Neutrophil (primary cell): Measurements from ENCODE around the gene SORCS2.

Experiments used
- H3K27ac ChIP-seq: fragments of 200-600 bp; sonication (generic); 2 replicates; pipeline ENCODE4 v1.5.1; 2016; ENCODE audit warnings: mild to moderate bottlenecking, moderate library complexity
- H3K27me3 ChIP-seq: fragments of 200-600 bp; sonication (generic); 2 replicates; pipeline ENCODE4 v1.6.0; 2016; ENCODE audit warnings: mild to moderate bottlenecking
- H3K36me3 ChIP-seq: fragments of 200-600 bp; sonication (generic); 2 replicates; pipeline ENCODE4 v1.5.1; 2017
- H3K4me1 ChIP-seq, 2 experiments: fragments of 200-600 bp in 1 of 2; sonication (generic) in 1 of 2; 1 replicate in 1 of 2; 2 replicates in 1 of 2; pipeline versions ENCODE4 v1.5.1 to v1.6.1; 2013 to 2016; ENCODE audit warnings: low read depth in 1 of 2, low read length in 1 of 2, mild to moderate bottlenecking in 1 of 2, moderate library complexity in 1 of 2; ENCODE audit not compliant: control insufficient read depth in 1 of 2, insufficient read depth in 1 of 2
- H3K4me3 ChIP-seq, 2 experiments: fragments of 200-600 bp in 1 of 2; sonication (generic) in 1 of 2; 1 replicate in 1 of 2; 2 replicates in 1 of 2; pipeline ENCODE4 v1.5.1; 2013 to 2016; ENCODE audit warnings: low read depth in 1 of 2, low read length in 1 of 2, mild to moderate bottlenecking in 1 of 2, moderate library complexity in 1 of 2
- H3K9me3 ChIP-seq: fragments of 200-600 bp; sonication (generic); 2 replicates; pipeline ENCODE4 v1.5.1; 2016
- TF ChIP-seq, protein P1 (sequence below): fragments of 200-600 bp; sonication (generic); IDR thresholded peaks from 2 replicates; pipeline ENCODE4 v1.5.1; 2016; ENCODE audit warnings: antibody characterized with exemption

SORCS2 gene

DNA sequence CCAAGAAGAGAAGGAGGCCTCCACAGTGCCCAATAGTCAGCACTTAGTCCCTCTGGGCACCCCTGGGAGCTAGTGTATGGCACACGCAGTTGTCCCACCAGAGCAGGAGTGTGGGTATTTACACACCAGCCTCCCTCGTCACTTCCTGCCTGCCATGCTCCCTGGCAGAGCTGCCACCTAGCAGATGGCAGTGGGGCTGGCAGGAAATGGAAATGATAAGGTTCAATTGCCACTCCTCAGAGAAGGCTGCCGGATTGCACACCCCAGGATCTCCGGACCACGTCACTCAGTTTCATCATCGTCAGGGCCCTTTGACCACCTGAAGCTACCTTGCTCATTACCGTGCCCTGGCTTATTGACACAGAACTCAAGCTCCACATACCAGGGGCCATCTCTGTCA lies 415.7 kb downstream of the SORCS2 start:
- no peaks in the 10 kb centered on the region for H3K9me3 ChIP-seq
- H3K4me1 ChIP-seq = no peaks in the 10 kb centered on the region

DNA sequence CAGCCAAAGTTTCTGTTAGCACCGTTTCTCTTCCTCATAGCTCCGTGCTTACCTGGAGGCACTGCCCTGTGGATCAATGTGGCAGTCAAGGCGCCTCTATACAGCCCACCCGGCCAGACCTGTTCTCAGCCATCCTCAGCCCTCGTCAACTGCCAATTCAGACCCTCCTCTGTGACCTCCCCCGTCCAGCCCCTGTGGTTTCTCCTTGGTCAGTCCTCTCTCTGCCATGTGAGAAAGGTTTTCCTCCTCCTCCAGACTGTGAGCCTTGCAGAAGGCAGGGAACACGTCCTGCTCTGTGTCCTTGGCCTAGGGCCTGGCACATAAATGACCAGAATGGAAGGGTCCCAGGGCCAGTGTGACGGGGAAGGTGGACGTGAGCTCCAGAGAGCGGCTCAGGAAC lies 417.0 kb downstream of the SORCS2 start:
- Histone ChIP-seq H3K36me3 (no peaks in the 10 kb centered on the region), H3K9me3 (no peaks in the 10 kb centered on the region), H3K4me3 (no peak overlapping the region), H3K27me3 (no peaks in the 10 kb centered on the region), H3K27ac (no peak overlapping the region), H3K4me1 (no peaks in the 10 kb centered on the region)
- TF ChIP-seq, protein P1, sequence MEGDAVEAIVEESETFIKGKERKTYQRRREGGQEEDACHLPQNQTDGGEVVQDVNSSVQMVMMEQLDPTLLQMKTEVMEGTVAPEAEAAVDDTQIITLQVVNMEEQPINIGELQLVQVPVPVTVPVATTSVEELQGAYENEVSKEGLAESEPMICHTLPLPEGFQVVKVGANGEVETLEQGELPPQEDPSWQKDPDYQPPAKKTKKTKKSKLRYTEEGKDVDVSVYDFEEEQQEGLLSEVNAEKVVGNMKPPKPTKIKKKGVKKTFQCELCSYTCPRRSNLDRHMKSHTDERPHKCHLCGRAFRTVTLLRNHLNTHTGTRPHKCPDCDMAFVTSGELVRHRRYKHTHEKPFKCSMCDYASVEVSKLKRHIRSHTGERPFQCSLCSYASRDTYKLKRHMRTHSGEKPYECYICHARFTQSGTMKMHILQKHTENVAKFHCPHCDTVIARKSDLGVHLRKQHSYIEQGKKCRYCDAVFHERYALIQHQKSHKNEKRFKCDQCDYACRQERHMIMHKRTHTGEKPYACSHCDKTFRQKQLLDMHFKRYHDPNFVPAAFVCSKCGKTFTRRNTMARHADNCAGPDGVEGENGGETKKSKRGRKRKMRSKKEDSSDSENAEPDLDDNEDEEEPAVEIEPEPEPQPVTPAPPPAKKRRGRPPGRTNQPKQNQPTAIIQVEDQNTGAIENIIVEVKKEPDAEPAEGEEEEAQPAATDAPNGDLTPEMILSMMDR = no peak

More for the DNA sequence above, 415.7 kb downstream of the SORCS2 start:
- TF ChIP-seq, protein P1 = no peak
- no peak overlapping the region for H3K4me3 ChIP-seq
- H3K27me3 ChIP-seq = no peaks in the 10 kb centered on the region
- H3K36me3 ChIP-seq = no peaks in the 10 kb centered on the region
- H3K27ac ChIP-seq = no peak overlapping the region

DNA sequence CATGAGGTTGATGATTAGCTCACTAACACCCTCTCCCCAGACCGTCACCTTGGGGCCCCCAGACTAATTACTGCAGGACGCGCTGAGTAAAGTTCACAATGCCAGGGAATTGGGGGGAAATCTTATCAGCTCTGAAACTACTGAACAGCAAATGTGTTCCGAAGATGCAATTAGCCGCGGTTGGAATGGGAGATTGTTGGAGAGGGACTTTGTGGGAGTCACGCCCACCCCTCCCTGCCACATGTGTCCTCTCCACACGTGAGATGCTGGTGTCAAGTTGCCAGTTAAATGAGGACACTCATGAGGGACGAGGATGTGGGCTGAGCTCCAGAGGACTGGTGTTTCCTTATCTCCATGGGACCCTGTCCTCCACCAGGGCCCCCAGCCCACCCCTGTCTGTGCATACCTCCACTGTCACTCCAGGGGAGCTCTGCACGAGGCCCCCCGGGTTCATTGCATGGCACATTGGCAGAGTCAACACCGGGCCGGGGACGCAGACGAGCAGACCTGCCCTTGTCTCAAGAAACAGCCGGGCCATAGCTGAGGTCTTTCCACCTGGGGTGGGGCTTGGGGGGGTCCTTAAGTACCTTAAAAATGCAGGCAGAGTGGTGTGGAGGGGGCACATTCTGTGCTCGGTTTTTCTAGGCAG lies 417.8 kb downstream of the SORCS2 start:
- Histone ChIP-seq H3K27me3 (no peaks in the 10 kb centered on the region), H3K9me3 (no peaks in the 10 kb centered on the region), H3K4me1 (no peaks in the 10 kb centered on the region), H3K36me3 (no peaks in the 10 kb centered on the region), H3K27ac (no peak overlapping the region), H3K4me3 (no peak overlapping the region)
- TF ChIP-seq, protein P1 = no peak

DNA sequence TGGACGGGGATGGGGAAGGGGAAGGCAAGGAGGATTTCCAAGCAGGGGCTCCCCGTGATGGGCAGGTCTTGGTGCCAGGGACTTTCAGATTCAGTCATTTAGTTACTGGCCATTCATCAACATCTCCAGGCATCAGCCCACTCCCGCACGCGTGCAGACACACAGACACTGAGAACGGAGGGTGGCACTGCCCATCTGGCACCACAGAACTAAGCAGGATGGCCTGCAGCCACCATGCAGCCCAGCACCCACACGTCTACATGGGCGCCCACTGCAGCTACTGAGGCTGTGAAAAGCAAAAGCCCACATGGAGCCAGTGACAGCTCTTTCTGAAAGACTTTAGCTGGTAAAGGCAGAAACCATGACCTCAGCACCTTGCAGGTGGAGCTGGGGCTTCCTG lies 418.5 kb downstream of the SORCS2 start:
- Histone ChIP-seq H3K4me1 (no peaks in the 10 kb centered on the region), H3K4me3 (no peak overlapping the region), H3K27ac (no peak overlapping the region), H3K9me3 (no peaks in the 10 kb centered on the region), H3K36me3 (no peaks in the 10 kb centered on the region), H3K27me3 (no peaks in the 10 kb centered on the region)
- TF ChIP-seq, protein P1 = no peak

DNA sequence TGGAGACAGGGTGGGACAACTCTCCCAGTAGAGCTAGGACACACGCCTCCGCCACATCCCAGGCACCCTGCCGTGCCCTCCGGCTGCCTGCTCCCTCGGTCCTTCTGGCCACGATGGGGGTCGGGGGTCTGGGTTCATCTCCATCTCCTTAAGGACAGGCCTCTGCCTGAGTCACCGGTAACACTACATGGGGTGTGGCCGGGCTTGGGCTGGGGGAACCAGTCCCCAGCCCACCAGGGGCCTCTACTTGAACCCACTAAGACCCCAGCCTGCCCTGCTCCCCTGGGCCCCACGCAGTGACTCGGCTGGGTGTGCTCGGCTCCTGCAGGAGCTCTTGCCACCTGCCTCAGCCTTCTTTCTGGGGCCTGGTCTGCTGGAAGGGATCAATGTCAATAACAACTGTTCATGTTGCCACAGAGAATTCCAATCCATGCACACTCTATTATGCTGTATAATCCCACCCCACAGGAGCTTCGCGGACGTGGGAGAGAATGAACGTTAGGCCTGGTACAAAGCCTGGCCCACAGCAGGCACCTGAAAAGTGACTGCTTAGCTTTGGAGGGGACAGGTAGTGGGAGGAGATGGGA lies 420.1 kb downstream of the SORCS2 start:
- no peak overlapping the region for H3K4me3 ChIP-seq
- no peaks in the 10 kb centered on the region for H3K27me3 ChIP-seq
- H3K27ac ChIP-seq = no peak overlapping the region
- TF ChIP-seq, protein P1 = no peak
- no peaks in the 10 kb centered on the region for H3K4me1 ChIP-seq
- H3K36me3 ChIP-seq = no peaks in the 10 kb centered on the region
- H3K9me3 ChIP-seq = no peaks in the 10 kb centered on the region
